Activated naive CD8-positive, alpha-beta T cell treated with anti-CD3 and anti-CD28 coated beads, Interleukin-2, amount 10 ng/mL, durations not matched to agents 7 days and 5 days (primary cell): Measurements from ENCODE around the gene CHD6. TPM values are rescaled to one million over a fixed set of nuclear protein-coding genes. Genes with fewer than 3 reads are reported as not detected.

Source experiments
- ATAC-seq: fragments of 150-1000 bp; cut with Tn5 transposase; one replicate; pipeline ENCODE4 v1.10.0; 2021; ENCODE audit warnings: low read depth, moderate library complexity
- POLR2A ChIA-PET: fragments of 350-600 bp; sonication (Branson Sonifier 250); formaldehyde crosslinking; loops from one replicate; lab custom pipeline; 2021; ENCODE audit warnings: antibody characterized with exemption; lab: Charles Lee
- DNase-seq: peaks from one replicate; pipeline ENCODE4 v3.0.0; 2021
- H3K27ac Mint-ChIP-seq: one replicate; pipeline ENCODE4 v1.8.0; 2022; ENCODE audit warnings: mild to moderate bottlenecking, mixed read lengths
- H3K27me3 Mint-ChIP-seq: one replicate; pipeline ENCODE4 v1.8.0; 2022; ENCODE audit warnings: mild to moderate bottlenecking, moderate library complexity, mixed read lengths
- H3K36me3 Mint-ChIP-seq: one replicate; pipeline ENCODE4 v1.8.0; 2021; ENCODE audit warnings: mild to moderate bottlenecking, mixed read lengths
- H3K4me1 Mint-ChIP-seq: one replicate; pipeline ENCODE4 v1.8.0; 2021; ENCODE audit warnings: mixed read lengths
- H3K4me3 Mint-ChIP-seq: one replicate; pipeline ENCODE4 v1.8.0; 2022; ENCODE audit warnings: mild to moderate bottlenecking, moderate library complexity, mixed read lengths
- H3K9me3 Mint-ChIP-seq: one replicate; pipeline ENCODE4 v1.8.0; 2021; ENCODE audit warnings: mixed read lengths
- total RNA-seq, 2 experiments: library from RNA; stranded (reverse); gene quantifications; one replicate each; pipeline ENCODE4 v1.2.3, GENCODE V29; 2021

CHD6 gene
- total RNA-seq, 2 experiments from 2014 or later: 48.2 to 58.9 TPM

- Mint-ChIP-seq H3K36me3 (peaks cover 25% of the 10 kb centered on the region), H3K27ac (no peak overlapping the region), H3K27me3 (no peaks in the 10 kb centered on the region), H3K9me3 (peaks cover 3% of the 10 kb centered on the region), H3K4me1 (no peaks in the 10 kb centered on the region), H3K4me3 (no peak overlapping the region)
- POLR2A ChIA-PET: no interaction called here
- no peak for DNase-seq
- ATAC-seq: no peak
Observed at GRCh38 chr20:41467220-41467619, 151.0 kb downstream of the CHD6 start.

GRCh38 chr20:41463567-41463966 is 154.6 kb downstream of the CHD6 start:
- H3K27me3 Mint-ChIP-seq: no peaks in the 10 kb centered on the region
- ATAC-seq: no peak
- no peak overlapping the region for H3K4me3 Mint-ChIP-seq
- H3K9me3 Mint-ChIP-seq: peaks cover 10% of the 10 kb centered on the region
- no peaks in the 10 kb centered on the region for H3K4me1 Mint-ChIP-seq
- no peak overlapping the region for H3K27ac Mint-ChIP-seq
- peaks cover 39% of the 10 kb centered on the region for H3K36me3 Mint-ChIP-seq
- POLR2A ChIA-PET: no interaction called here
- no peak for DNase-seq

GRCh38 chr20:41462372-41463161 is 155.6 kb downstream of the CHD6 start:
- H3K4me3 Mint-ChIP-seq: no peak overlapping the region
- DNase-seq (no peak), ATAC-seq (no peak)
- H3K27ac Mint-ChIP-seq: no peak overlapping the region
- no peaks in the 10 kb centered on the region for H3K27me3 Mint-ChIP-seq
- H3K9me3 Mint-ChIP-seq: peaks cover 10% of the 10 kb centered on the region
- POLR2A ChIA-PET: no interaction called here
- H3K36me3 Mint-ChIP-seq: peaks cover 37% of the 10 kb centered on the region
- no peaks in the 10 kb centered on the region for H3K4me1 Mint-ChIP-seq

DNA sequence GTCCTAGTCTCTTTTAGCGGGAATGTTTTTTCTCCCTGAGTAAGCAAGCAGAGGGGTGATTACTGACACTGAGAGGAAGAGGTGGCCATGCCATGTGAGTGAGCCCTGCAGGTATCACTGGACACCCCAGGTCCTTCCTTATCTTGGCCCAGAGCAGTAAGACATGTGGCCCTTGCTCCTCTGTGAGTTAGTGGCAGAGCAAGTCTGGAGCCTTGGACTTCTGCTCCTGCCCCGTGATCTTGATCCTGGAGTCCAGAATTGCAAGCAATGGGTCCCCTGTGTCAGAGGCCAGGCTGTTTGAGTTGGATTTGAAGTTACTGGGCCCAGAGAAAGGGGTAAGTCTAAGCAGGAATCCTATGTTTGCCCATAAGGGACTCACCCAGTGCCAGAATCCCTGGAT is 159.4 kb downstream of the CHD6 start:
- Mint-ChIP-seq H3K27ac (no peak overlapping the region), H3K27me3 (no peaks in the 10 kb centered on the region), H3K4me1 (no peaks in the 10 kb centered on the region), H3K36me3 (peaks cover 27% of the 10 kb centered on the region), H3K9me3 (peaks cover 7% of the 10 kb centered on the region), H3K4me3 (no peak overlapping the region)
- ATAC-seq: no peak
- no peak for DNase-seq
- POLR2A ChIA-PET: no interaction called here

DNA sequence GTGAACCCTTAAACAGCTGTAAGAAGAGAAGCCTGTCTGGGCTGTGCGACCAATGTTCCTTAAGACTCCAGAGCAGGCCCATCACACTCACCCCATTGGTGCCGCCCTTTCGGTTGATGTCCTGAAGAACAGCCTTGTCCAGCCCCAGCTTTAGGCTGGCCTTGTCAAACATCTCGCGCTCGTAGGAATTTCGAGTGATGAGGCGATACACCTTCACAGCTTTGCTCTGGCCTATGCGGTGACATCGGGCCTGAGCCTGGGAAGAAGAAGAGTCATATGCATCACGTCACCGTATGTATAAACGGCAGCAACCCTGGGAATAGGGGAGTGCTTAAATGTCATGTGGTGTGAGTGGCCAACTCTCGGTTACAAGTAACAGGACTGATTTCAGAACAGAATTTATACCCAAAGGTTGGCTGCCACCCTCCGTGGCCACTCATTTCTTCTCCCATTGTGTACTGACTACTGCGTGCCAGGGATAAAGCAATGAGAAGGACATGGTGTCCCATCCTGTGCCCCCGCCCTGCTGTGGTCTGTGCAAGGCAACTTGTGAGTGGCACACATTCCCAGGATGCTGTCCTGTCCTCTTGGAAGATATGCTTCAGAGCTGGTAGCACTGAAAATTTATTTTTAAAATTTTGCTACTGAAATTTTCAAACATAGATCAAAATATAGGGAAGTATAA is 160.9 kb downstream of the CHD6 start:
- ATAC-seq (no peak), DNase-seq (no peak)
- Mint-ChIP-seq H3K27me3 (no peaks in the 10 kb centered on the region), H3K27ac (no peak overlapping the region), H3K36me3 (peaks cover 31% of the 10 kb centered on the region), H3K4me1 (no peaks in the 10 kb centered on the region), H3K9me3 (peaks cover 7% of the 10 kb centered on the region), H3K4me3 (no peak overlapping the region)
- POLR2A ChIA-PET: interaction anchor here (0.5 kb wide), 1 partner anchor 174 kb away, joined by 4 read pairs; no protein-coding TSS in a partner anchor

DNA sequence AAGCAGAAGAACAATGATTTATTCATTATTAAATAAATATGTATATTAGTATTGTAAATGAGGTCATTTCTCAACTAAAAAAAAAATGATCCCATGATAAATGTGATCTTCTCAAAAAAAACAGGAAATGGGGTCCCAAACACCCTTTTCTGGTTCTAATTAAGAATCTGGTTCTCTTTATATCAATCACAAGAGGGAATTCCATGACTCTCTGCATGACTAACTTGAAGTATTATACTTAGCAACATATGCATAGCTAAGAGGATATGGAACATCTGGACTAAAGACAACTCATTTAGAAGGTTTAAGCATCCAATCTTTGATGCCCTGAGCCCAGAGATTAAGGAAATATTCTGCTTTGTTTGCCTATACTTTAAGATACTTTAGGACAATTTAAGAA is 161.8 kb downstream of the CHD6 start:
- H3K36me3 Mint-ChIP-seq: peaks cover 28% of the 10 kb centered on the region
- no peak overlapping the region for H3K4me3 Mint-ChIP-seq
- H3K27me3 Mint-ChIP-seq: no peaks in the 10 kb centered on the region
- ATAC-seq (no peak), DNase-seq (no peak)
- peaks cover 7% of the 10 kb centered on the region for H3K9me3 Mint-ChIP-seq
- H3K27ac Mint-ChIP-seq: no peak overlapping the region
- H3K4me1 Mint-ChIP-seq: no peaks in the 10 kb centered on the region
- POLR2A ChIA-PET: no interaction called here

- POLR2A ChIA-PET: interaction anchor here (0.6 kb wide), 1 partner anchor 316 kb away, joined by 6 read pairs; no protein-coding TSS in a partner anchor
- Mint-ChIP-seq H3K4me3 (no peak overlapping the region), H3K36me3 (peaks cover 18% of the 10 kb centered on the region), H3K27ac (no peak overlapping the region), H3K4me1 (peaks cover 3% of the 10 kb centered on the region), H3K9me3 (no peaks in the 10 kb centered on the region), H3K27me3 (no peaks in the 10 kb centered on the region)
- ATAC-seq (no peak), DNase-seq (no peak)
Observed at GRCh38 chr20:41454250-41454649, 163.9 kb downstream of the CHD6 start.

GRCh38 chr20:41453010-41453950 is 164.9 kb downstream of the CHD6 start:
- Mint-ChIP-seq H3K4me3 (no peak overlapping the region), H3K4me1 (peaks cover 3% of the 10 kb centered on the region), H3K27me3 (no peaks in the 10 kb centered on the region), H3K9me3 (no peaks in the 10 kb centered on the region), H3K27ac (no peak overlapping the region), H3K36me3 (peaks cover 18% of the 10 kb centered on the region)
- DNase-seq (no peak), ATAC-seq (no peak)
- POLR2A ChIA-PET: no interaction called here

GRCh38 chr20:41452226-41452625 is 166.0 kb downstream of the CHD6 start:
- Mint-ChIP-seq H3K27me3 (no peaks in the 10 kb centered on the region), H3K36me3 (peaks cover 18% of the 10 kb centered on the region), H3K4me3 (no peak overlapping the region), H3K27ac (no peak overlapping the region), H3K4me1 (peaks cover 3% of the 10 kb centered on the region), H3K9me3 (no peaks in the 10 kb centered on the region)
- DNase-seq (no peak), ATAC-seq (no peak)
- POLR2A ChIA-PET: no interaction called here

DNA sequence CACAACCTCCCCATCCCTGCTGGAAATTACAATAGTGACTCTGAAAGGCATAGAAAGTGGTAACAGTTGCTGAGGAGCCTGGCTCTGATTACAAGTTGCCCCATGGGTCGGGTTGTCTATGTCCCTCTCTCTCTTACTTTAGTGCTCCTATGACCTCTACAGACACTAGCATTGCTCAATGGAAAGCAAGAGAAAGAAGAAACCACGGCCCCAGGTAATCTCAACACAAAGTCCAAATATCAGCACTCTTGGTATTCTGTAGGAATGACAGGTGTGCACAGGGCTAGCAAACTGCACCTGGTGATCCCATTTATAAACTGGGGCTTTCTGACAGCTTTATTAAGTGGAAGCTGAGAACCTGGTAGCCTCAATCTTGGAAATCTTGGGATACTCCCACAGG is 171.2 kb downstream of the CHD6 start:
- Mint-ChIP-seq H3K27me3 (no peaks in the 10 kb centered on the region), H3K27ac (no peak overlapping the region), H3K4me1 (peaks cover 10% of the 10 kb centered on the region), H3K36me3 (peaks cover 37% of the 10 kb centered on the region), H3K4me3 (no peak overlapping the region), H3K9me3 (no peaks in the 10 kb centered on the region)
- POLR2A ChIA-PET: no interaction called here
- ATAC-seq: no peak
- DNase-seq: no peak

DNA sequence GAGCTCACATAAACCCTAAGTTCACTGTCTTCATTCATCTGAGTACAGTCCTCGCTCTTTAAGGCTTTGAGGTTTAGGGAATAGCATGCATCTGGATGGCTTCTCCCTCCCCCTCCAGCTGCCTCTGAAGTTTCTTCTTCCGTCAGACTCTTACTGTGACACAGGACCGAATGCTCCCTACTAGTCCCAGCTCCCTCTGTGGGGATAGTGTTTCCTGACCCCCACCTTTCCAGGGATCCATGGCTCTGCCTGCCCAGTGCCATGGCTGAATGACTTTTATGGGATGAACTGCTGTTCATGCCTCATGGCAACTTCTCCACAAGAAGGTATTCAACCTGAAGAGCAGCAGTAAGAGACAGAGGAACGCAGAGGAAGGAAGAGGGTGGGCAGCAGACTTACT is 171.7 kb downstream of the CHD6 start:
- Mint-ChIP-seq H3K27me3 (no peaks in the 10 kb centered on the region), H3K27ac (no peak overlapping the region), H3K4me3 (no peak overlapping the region), H3K9me3 (no peaks in the 10 kb centered on the region), H3K36me3 (peaks cover 41% of the 10 kb centered on the region), H3K4me1 (peaks cover 11% of the 10 kb centered on the region)
- POLR2A ChIA-PET: no interaction called here
- ATAC-seq (no peak), DNase-seq (no peak)

GRCh38 chr20:41444821-41445220 is 173.4 kb downstream of the CHD6 start:
- POLR2A ChIA-PET: no interaction called here
- Mint-ChIP-seq H3K4me1 (peaks cover 9% of the 10 kb centered on the region), H3K4me3 (no peak overlapping the region), H3K36me3 (peaks cover 52% of the 10 kb centered on the region), H3K27me3 (no peaks in the 10 kb centered on the region), H3K9me3 (no peaks in the 10 kb centered on the region), H3K27ac (no peak overlapping the region)
- ATAC-seq (no peak), DNase-seq (no peak)

DNA sequence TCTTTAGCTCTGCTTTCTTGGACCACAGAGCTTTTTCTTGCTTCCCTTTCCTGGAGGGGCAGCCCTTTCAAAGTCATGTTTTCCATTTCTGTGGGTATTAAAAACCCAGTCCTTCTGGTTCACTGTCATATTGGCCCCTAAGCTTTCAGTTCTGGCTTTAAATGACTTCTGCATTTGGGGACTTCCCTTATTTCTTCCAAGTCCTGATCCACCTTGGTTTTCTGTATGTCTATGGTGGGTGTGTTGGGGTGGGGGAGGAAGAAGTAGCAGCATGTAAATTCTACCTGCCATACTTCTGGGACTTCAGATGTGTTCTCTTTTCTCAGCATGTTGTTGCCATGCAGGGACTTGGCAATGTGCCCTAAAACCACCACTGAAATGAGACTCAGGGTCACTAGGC is 174.5 kb downstream of the CHD6 start:
- Mint-ChIP-seq H3K4me1 (peaks cover 10% of the 10 kb centered on the region), H3K9me3 (no peaks in the 10 kb centered on the region), H3K4me3 (no peak overlapping the region), H3K27ac (peak overlapping the region; percentile 11), H3K36me3 (peaks cover 60% of the 10 kb centered on the region), H3K27me3 (no peaks in the 10 kb centered on the region)
- POLR2A ChIA-PET: no interaction called here
- ATAC-seq (no peak), DNase-seq (no peak)
